GM19438 (cell line): Measurements from ENCODE around the gene NCBP1.
"Not testable (repeated sequence)": the region's sequence is repeated elsewhere in the genome, so short reads cannot be mapped to it uniquely, and the experiment has no call there.

Experiments used
- ATAC-seq: cut with Tn5 transposase; IDR thresholded peaks from one replicate; pipeline ENCODE4 v1.9.1; 2021; ENCODE audit warnings: low read depth; ENCODE audit not compliant: unreplicated experiment

NCBP1 gene

DNA sequence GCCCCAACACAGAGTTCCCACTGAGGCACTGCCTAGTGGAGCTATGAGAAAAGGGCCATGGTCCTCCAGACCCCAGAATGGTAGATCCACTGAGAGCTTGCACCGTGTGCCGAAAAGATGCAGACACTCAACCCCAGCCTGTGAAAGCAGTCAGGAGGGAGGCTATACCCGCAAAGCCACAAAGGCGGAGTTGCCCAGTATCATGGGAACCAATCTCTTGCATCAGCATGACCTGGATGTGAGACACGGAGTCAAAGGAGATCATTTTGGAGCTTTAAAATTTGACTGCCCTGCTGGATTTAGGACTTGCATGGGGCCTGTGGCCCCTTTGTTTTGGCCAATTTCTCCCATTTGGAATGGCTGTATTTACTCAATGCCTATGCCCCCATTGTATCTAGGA lies 11.1 kb upstream of the NCBP1 start:
- ATAC-seq: not testable (repeated sequence)

DNA sequence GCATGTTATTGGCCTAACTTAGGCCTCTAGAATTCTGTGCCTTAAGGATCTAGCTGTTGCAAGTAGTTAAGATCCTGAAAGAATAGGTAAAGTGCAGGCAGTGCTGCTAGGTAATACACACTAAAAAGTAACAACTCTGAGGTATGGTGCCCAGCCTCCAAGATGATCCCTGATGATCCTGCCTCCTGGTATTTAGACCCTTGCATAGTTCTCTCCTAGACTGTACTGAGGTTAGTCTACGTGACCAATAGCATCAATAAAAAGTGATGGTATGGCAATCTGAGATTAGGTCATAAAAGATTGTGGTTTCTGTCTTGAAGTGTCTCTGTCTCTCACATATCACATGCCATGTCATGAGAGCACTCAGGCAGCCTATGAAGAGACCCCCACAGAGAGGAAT lies 9.7 kb upstream of the NCBP1 start:
- ATAC-seq: no peak

DNA sequence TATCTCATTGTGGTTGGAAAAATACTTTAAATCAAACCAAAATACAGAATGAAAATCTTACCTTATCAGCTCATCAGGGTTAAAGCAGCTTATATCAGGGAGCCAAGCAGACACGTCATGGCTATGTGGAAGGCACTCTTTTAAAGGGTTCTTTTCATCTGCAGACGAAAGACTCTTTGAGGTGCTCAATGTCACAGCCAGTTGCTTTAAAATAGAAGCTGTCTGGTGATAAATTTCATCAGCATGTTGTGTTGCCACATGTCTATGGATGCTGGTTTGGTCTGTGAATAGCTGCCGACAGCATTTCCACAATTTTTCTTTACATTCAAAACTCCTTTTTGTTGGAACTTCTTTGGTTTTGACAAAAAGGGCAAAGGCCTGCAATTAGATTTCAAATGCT lies 8.0 kb upstream of the NCBP1 start:
- no peak for ATAC-seq

DNA sequence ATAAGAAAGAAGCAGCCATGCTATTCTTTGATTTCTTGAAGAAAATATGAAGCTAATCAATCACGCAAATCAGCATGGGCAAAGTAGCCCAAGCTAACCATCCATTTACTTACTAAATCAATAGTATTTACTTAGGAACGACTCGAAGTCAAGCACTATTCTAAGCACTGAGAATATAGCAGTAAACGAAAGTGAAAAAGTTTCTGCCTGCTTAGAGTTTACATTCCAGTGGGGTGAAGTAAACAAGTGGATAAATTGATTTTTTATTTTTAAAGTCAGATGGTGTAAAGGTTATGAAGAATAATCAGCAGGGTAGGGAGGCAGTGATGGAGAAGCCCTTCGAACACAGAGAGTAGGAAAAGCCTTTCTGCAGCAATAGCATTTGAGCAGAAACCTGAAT lies 6.0 kb upstream of the NCBP1 start:
- ATAC-seq: no peak

DNA sequence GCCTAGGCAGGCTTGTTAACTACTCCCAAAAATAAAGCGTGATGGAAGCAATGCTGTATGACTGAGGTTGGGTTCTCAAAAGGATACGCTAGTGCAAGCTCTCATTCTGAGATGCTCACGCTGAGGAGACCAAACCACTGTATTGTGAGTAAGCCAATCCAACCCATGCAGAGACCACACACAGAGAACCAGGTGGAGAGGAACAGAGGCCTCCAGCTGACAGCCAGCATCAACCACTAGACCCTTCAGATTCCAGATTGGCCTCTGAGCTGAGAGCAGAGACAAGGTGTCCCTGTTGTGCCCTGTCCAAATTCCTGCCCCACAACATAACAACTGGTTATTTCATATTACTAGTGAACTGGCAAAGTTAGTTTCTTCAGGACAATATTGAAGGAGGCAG lies 5.0 kb upstream of the NCBP1 start:
- no peak for ATAC-seq

DNA sequence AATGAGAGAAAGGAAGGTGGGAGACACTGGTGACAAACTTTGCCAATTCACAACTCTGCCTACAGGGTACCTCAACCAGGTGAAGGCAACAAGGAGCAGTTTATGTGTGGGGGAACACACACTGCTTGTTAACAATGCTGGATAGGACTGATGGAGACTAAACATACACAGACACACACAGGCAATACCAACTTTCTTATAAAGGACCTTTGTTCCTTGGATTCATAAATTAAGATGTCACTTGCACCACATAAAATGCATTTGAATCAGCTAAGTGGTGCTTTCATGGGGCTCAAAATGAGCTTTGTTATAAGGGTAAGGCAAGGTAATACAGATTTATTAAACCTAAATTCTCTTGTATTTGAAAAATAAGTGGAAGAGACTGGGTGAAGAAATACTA lies 4.5 kb upstream of the NCBP1 start:
- ATAC-seq: no peak

DNA sequence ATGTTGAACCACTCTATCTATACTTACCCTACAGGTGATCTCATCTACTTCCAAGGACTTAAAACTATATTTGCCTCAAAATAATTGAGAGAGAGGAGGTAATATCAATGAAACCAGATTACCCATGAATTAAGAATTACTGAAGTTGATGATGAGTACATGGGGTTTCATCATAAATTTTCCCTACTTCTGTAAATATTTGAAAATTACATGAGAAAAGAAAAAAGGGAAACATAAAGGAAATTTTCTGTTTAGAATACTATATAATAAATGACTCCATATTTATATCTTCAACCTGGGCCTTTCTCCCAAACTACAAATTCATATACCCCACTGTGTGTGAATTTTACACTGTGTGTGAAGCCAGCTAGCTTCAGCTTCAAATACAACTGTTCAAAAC lies 3.0 kb upstream of the NCBP1 start:
- no peak for ATAC-seq

DNA sequence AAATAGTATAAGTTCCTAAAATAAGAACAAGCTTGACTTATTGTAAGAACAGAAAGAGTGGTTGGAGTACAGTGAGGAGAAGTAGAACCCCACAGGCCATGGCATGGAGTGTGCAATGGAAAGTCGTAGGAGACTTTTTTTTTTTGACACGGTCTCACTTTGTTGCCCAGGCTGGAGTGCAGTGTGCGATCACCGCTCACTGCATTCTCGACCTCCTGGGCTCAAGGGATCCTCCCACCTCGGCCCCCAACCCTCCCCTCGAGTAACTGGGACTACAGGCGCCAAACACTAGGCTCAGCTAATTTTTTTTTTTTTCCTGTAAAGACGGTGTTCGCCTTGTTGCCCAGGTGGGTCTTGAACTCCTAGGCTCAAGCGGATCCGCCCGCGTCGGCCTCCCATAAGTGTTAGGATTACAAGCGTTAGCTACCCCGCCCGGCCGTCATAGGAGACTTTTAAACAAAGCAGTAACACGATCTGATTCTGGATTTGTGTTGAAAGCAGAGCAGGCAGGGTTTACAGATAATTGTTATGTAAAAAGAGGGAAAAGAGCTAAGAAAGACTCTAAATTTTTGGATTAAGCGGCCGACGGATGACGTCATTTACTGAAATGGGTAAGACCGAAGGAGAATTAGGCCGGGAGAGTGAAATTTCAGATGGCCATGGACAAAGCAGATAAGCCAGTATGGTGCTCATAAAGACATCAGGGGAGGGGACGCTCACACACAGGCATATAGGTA lies 1.2 kb upstream of the NCBP1 start:
- peak; percentile 9 for ATAC-seq

DNA sequence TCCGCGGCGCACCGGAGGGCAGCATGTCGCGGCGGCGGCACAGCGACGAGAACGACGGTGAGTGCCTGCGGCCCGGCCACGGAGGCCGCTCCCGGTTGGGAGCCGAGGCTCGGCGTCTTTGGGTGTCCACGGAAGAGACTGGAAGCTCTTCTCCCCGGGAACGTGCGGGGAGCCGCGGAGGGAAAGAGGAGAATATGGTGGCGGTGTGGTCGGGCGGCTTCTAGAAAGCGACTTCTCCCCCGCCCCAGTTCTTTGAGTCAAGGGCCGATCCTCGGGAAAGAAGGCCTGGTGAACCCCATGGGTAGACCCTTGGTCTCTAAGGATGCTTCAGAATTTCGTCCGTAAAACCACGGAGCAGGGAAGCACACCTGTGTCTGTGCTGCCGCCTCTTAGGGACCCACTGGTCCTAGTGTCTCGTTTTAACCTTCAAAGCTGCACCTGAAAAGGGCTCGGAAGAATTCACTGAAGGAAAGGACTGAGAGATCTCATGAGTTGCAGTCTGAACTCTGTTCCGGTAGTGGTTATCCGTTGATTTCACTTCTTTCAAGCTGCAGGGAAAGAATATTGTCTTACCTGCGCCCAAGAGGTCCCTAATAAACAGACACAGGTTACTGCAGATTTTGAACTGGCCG lies 354 bp downstream of the NCBP1 start:
- ATAC-seq: peak; percentile 5

DNA sequence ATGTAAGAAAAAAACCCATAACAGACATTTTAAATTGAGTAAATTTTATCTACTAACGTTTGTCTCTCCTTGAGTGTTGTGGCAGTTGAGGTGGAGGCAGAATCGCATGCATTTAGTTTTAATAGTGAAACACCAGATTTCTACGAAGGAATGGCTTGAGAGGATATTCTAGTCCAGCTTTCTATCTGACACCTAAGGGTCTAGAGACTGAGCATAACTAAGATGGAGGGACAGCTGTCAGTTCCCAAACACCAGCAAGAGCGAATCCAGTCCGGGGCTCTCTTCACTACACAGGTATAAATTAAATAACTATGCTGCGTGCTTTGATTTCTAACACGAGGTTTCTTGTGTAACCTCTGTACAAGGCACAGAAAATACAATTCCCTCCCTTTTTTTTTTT lies 1.4 kb downstream of the NCBP1 start:
- no peak for ATAC-seq

DNA sequence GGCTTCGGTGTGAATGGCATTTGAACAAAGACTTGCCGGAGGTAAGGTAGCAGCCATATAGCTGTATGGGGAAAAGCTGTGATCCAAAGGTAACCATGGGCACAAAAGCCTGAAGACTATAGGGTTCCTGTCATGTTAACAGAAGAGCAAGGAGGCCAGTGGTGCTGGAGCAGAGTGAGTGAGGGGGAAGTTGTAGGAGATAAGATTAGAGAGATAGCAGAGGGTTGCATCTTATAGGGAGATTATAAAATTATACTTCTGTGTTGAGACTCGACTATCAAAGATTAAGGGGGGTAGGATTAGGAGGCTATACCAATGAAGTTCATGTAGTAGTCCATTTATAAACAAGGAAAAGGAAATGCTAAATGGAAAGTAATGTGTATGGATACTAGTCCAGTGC lies 3.3 kb downstream of the NCBP1 start:
- no peak for ATAC-seq

DNA sequence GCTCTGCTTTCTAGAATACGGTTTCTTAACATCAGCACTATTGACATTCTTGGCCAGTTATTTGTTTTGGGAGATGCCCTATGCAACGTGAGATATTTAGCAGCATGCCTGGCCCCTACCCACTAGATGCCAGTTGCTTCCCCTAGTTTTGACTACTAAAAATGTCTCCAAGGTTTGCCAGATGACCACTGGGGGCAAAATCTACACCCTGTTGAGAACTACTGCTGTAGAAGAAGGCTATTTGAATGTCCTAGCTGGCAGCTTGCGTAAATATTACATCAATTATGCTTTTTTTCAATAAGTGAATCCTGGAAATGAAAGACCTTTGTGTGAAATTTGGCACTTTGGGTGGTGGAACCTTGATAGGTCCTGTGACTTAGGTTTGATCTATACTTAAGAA lies 5.0 kb downstream of the NCBP1 start:
- no peak for ATAC-seq

DNA sequence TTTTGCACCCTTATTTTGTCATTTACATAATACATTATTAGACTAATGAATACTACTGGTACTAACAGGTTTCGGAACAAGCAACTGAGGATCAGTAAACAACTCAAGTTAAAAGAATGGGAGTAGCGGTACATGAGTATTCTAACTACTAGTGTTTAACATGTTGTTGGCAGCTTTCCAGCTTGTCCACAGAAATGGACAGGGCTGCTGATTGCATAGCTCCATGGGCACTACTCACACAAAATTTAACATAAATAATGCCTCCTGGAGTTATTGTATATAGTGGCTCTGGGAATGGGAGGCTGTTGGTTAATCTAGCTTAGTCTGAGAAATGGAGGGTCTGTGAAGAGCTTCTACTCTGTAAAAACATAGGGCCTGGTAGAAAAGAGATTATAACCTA lies 6.7 kb downstream of the NCBP1 start:
- no peak for ATAC-seq

DNA sequence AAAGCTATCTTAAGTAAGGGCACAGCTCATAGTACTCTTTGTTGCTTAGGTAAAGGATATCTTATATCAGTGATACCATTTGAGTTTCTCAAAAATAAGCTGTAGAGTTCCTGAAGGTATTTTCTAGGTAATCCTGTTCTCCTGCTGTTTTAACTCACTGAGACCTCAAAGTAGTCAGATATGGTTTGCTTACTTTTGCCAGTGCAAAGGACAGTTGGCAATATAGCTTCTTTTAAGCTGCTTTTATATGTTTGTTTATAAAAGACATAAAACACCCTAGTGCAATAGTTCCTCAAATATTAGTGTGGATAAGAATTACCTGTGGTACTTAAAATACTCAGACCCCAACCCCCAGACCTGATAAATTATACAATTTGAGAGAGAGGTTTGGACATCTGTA lies 12.1 kb downstream of the NCBP1 start:
- ATAC-seq: no peak

DNA sequence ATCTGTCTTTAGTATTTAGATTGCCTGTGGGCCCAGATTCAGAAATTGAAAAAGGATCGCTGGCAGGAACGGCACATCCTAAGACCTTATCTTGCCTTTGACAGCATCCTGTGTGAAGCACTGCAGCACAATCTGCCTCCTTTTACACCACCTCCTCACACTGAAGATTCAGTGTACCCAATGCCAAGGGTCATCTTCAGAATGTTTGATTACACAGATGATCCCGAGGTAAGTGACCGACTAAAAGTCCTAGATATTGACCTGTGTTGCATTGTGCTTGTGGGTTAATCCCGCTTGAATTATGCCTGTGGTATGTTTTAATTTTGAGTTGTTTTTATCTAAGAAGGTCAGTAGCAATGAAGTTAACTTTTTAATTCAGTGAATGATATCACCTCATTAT lies 14.4 kb downstream of the NCBP1 start:
- ATAC-seq: no peak

DNA sequence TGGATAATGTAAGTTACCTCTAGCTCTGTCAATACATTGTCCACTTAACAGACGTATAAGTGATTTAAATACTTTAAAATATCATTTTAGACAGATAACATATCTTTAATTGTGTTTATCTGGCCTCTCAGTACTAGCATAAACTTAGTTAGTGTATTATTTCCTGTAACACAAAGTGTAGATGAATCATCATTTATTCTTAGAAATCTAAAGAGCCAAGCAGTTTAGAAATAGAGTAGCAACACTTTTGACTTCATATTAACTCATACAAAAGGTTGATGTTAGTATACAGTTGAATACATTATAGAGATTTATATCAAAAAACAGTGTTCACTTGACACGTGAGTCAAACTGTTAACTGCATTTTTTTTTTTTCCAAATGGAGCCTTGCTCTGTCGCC lies 18.0 kb downstream of the NCBP1 start:
- no peak for ATAC-seq

DNA sequence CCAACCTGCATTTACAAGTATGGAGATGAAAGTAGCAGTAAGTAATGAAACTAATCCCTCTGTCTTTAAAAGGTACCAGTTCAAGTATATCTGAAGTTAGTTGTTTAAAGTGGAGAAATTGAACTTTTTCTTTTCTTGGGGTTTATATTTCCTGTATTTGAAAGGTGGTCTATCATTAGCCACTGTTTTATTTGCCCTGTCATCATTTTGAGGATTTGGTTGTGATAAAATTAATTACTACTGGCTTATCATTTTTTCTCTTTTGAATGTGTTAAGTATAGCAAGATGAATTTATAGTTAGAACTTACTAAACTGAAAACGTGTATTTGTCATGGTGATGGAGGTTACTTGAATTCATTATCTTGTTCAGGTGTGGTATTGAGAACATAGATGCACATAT lies 25.1 kb downstream of the NCBP1 start:
- ATAC-seq: no peak

DNA sequence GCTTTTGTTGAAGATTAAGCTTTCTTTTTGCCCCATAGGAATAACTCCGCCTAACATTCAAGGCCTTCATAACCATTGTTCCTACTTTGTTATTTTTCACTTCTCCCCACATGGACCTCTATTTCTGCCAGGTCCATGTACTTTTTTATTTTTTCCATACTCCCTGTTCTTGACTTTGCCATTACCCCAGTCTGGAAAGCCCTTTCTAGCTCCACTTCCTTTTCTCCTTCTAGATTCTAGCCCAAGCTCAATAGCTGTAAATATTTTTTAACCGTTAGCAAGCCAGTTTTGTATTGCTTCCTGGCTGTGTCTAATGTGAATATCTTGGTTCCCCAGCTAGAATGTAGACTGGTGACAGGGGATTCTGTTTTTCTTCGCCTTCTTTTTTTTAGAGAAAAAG lies 26.1 kb downstream of the NCBP1 start:
- no peak for ATAC-seq

DNA sequence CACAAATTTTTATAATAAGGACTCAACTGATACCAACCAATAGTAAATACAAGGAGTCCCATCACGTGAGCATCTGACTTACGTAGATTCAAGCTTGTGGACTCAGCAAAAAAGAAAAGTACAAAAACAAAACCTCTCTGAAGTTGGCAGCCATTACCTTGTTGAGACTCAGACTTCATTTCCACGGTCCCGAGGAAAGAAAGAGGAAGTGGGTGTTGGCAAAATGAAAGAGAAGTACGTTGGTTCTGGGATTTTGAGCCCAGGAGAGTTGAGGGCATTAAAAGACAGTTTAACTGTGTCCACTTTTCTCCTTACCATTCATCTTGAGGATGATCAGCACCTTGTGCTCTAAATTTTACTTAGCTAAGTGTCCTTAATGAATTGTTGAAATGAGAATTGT lies 26.7 kb downstream of the NCBP1 start:
- no peak for ATAC-seq

DNA sequence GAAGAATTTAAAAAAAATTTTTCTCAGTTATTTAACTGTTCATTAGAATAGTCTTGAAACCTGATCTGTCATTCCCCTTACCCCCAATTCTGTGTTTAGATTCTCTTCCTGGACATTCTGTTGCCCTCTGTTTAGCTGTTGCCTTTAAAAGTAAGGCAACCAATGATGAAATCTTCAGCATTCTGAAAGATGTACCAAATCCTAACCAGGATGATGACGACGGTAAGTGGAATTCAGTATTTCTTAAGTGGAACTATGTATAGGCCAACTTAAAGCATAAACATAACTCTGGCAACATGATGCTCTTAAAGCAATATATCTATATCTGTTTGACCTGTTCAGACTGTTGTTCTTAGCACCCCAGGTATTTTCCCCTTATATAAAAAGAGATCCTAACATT lies 27.2 kb downstream of the NCBP1 start:
- no peak for ATAC-seq

DNA sequence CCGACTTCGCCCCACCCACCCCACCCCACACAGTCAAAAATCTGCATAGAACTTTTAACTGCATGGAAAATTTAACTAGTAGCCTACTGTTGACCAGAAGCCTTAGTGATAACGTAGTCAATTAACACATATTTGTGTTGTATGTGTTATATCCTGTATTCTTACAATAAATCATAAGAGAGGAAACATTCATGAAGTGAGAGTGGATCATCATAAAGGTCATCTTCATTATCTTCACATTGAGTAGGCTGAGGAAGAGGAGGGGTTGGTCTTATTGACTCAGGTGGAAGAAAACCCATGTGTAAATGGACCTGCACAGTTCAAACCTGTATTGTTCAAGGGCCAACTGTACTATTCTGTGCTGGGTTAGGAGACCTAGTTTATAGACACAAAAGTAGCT lies 32.1 kb downstream of the NCBP1 start:
- ATAC-seq: no peak

DNA sequence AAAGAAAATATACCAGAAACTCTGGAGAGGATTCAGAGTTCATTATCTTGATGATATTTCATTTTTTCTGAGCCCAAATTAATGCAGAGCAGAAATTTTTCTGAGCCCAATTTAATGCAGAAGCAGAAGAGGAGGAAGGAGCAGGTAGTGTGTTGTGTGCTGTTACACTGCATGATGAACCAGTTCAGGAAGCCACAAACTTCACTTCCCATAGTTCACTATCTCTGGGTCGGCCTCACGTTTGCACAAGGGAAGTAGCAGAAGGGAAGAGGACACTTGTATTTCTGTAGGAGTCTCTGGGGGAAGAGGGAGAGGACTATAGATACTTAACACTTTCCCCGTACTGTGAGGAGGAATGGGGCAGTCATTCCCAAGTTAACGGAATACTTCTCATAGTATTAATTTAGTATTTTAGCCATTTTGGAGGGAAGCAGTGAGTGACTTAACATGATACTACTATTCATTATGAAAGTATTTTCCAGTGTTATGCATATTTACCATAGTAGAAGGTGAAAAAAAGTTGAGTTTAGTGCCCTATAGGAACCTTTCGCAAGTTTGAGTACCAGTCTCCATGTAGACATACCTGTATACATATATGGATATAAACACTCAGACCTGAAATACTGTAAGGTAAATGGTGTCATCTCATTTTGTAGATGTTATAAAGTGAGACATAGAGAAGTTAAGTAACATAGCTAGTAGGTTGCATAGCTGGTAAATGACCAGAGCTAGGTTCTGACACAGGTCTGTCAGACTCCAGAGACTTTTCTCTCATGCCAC lies 33.5 kb downstream of the NCBP1 start:
- no peak for ATAC-seq
